ENCODE measurements around the gene SPAG6. TPM values are rescaled to one million over a fixed set of nuclear protein-coding genes. Genes with fewer than 3 reads are reported as not detected.
A peak's percentile ranks its signal among the peaks of the same experiment; 100 is the strongest.

SPAG6 gene
- total and polyA plus RNA-seq, 9 of the 15 experiments (the other 6 are each of a cell fraction or from before 2014, with no cell fraction given), result 3.5 to 23.1 (median 11.8) TPM

GRCh38 chr10:22325272-22326144 is 19.8 kb upstream of the SPAG6 start (continued):
- TF ChIP-seq RBBP5 (IDR thresholded peaks at IDR 0.05; ENCODE audit: borderline replicate concordance, insufficient read depth, low read length, poor library complexity, severe bottlenecking), result peak; percentile 80
- TF ChIP-seq NR2C1 (IDR thresholded peaks at IDR 0.05), result no peak
- TF ChIP-seq NR2C1 (tag; IDR thresholded peaks at IDR 0.05), result no peak
- TF ChIP-seq HMG20B (CRISPR knock-in tag; IDR thresholded peaks at IDR 0.05), result no peak
- TF ChIP-seq CHCHD3 (CRISPR knock-in tag; IDR thresholded peaks at IDR 0.05), result 0 out of 2 replicates have a peak, but pooled peaks have one; percentile 25
- TF ChIP-seq NFE2L1 (tag; IDR thresholded peaks at IDR 0.05; ENCODE audit: borderline replicate concordance, low read depth), result no peak
- no peak for TF ChIP-seq FOXJ2 (tag; IDR thresholded peaks at IDR 0.05)
- no peak for TF ChIP-seq EWSR1 (IDR thresholded peaks at IDR 0.05; ENCODE audit: borderline replicate concordance, low read depth, partially characterized antibody)
- TF ChIP-seq ZNF76 (CRISPR knock-in tag; IDR thresholded peaks at IDR 0.05; ENCODE audit: borderline replicate concordance), result no peak
- TF ChIP-seq PCBP2 (IDR thresholded peaks at IDR 0.05; ENCODE audit: low read depth, low read length, poor library complexity, severe bottlenecking), result no peak
- TF ChIP-seq COPS2 (conservative IDR thresholded peaks at IDR 0.05), result no peak
- peak in 1 of 2 experiments; percentile 62; a peak in 1 of 4 replicates for TF ChIP-seq NONO (IDR thresholded peaks at IDR 0.05; ENCODE audit: low read depth in 2 of 2, low read length in 1 of 2)
- TF ChIP-seq MNT (conservative IDR thresholded peaks at IDR 0.05), result peak in 1 of 2 experiments; percentile 63; a peak in 2 of 4 replicates
- TF ChIP-seq SMARCA4 (IDR thresholded peaks at IDR 0.05), result no peak
- TF ChIP-seq KLF13 (tag; IDR thresholded peaks at IDR 0.05; ENCODE audit: borderline replicate concordance, low read depth), result no peak
- TF ChIP-seq CREB5 (CRISPR knock-in tag; IDR thresholded peaks at IDR 0.05), result no peak
- peak; percentile 37; the same call in 1 of the 2 replicates for TF ChIP-seq ZBTB7A (IDR thresholded peaks at IDR 0.05; ENCODE audit: borderline replicate concordance, control insufficient read depth, low read depth, low read length)
- no peak for TF ChIP-seq ZNF589 (CRISPR knock-in tag; IDR thresholded peaks at IDR 0.05; ENCODE audit: low read depth)
- TF ChIP-seq POLR2A (conservative IDR thresholded peaks at IDR 0.05), result no peak
- TF ChIP-seq ID3 (CRISPR knock-in tag; IDR thresholded peaks at IDR 0.05), result no peak
- no peak for TF ChIP-seq ID3 (tag; IDR thresholded peaks at IDR 0.05)
- TF ChIP-seq ZNF280B (CRISPR knock-in tag; IDR thresholded peaks at IDR 0.05), result no peak
- TF ChIP-seq SIRT6 (IDR thresholded peaks at IDR 0.05; ENCODE audit: low read depth, low read length), result no peak
